Activated CD8-positive, alpha-beta memory T cell treated with anti-CD3 and anti-CD28 coated beads for 24 hours (primary cell): ENCODE data around the gene ASB16.
"Not testable (repeated sequence)": the region's sequence is repeated elsewhere in the genome, so short reads cannot be mapped to it uniquely, and the experiment has no call there.

ENCODE experiments used
- DNase-seq: peaks from one replicate; pipeline ENCODE4 v3.0.0-alpha.2; 2020

The ASB16 gene

DNA sequence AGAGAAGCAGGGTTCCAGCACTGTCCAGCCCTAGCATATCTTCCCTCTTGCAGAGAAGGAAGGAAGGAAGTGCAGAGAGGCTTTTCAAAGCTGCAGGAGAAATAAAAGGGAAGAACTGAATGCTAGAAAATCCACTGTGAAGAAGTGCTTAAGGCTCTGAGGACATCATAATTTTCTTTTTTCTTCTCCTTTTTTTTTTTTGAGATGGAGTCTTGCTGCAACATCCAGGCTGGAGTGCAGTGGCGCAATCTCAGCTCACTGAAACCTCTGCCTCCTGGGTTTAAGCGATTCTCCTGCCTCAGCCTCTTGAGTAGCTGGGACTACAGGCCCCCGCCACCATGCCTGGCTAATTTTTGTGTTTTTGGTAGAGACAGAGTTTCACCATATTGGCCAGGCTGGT, 21.4 kb upstream of the ASB16 start:
- not testable (repeated sequence) for DNase-seq

DNA sequence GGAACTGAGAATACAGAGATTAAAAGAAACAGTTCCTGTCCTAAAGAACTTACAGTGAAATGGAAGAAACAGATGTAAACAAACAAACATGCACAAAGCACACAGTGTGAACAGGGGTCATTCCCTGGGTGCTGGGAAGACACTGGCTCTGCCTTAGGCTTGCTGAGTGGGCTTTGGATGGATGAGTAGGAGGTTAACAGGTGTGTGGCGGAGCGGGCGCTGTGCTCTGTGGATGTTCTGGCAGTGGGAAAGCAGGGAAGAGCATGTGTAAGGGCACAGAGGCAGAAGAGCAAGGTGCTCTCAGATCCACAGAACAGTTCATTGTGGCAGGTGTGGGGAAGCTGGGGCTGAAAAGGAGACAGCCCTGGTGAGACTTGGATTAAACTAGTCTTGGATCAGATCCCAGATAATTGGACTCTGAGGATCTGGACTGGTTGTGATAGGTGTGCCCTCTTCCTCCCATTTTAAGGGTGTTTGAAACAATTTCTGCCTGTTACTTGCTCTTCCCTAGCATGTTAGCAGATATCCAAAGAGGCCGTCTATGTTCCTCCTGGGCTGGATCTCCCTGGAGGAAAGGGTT, 20.7 kb upstream of the ASB16 start:
- no peak for DNase-seq

DNA sequence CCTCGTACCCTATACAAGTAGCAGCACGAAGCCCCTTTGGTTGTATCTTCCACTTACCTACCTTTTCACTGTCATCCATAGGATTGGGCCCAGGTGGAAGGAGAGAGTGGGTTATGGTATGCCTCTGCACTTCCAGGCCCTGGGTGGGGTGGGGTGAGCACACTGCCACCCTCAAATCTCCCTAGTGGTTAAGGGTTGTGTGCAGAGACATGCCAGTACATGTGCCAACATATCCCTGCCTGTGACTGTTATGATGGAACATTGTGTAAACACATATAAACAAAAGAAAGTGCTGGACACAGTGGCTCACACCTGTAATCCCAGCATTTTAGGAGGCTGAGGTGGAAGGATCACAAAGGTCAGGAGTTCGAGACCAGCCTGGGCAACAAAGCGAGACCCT, 17.6 kb upstream of the ASB16 start:
- no peak for DNase-seq

DNA sequence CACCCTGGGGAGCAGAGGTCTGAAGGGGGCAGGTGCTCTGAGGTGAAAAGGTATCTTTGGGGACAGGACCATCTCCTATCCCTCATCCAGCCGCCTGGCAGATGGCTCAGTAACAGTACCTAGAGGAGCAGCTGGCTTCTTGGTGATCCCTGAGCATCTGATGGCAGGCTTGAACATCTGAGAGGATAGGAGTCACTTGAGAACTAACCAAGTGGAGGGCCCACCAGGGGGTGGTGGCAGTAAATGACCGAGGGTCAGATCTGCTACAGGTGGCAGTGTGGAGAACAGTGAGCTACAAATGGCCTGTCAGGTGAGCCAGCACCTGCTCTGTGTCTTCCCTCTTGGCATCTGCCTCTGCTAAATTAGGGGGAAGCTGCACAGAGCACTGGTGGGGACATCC, 15.0 kb upstream of the ASB16 start:
- DNase-seq, result no peak

DNA sequence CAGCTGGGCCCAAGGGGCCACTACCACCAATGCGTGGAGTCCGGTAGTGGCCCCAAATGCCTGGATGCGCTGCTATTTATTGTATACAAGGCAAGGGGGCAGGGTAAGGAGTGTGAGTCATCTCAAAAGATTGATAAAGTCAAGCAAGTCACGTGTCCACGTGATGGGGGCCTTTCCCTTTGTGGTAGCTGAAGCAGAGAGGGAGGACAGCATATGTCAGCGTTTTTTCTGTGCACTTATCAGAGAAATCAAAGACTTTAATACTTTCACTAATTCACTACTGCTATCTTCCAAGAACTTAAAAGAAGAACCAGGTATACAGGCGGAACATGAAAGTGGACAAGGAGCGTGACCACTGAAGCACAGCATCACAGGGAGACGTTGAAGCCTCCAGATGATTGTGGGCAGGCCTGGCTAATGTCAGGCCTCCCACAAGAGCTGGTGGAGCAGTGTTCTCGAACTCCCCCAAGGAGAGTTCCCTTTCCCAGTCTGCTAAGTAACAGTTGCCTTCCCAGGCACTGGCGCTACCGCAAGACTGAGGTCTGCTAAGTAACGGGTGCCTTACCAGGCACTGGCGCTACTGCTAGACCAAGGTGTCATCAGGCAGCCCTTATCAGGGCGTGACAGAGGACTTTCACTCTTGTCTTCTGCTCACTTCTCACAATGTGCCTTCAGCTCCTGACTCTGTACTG, 10.8 kb upstream of the ASB16 start:
- DNase-seq, result no peak

DNA sequence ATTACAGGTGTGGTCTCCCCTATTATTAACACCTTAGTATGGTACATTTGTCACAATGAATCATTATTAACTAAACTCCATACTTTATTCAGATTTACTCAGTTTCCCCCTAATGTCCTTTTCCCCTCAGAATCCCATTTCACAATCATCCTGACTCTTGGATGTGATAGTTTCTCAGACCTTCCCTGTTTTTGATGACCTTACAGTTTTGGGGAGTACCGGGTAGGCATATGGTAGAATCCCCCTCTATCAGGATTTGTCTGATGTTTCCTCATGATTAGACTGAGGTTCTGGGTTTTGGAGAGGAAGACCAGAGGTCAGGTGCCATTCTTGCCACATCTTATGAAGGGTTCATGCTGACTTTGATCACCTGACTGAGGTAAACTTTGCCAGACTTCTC, 6.0 kb upstream of the ASB16 start:
- DNase-seq, result no peak

DNA sequence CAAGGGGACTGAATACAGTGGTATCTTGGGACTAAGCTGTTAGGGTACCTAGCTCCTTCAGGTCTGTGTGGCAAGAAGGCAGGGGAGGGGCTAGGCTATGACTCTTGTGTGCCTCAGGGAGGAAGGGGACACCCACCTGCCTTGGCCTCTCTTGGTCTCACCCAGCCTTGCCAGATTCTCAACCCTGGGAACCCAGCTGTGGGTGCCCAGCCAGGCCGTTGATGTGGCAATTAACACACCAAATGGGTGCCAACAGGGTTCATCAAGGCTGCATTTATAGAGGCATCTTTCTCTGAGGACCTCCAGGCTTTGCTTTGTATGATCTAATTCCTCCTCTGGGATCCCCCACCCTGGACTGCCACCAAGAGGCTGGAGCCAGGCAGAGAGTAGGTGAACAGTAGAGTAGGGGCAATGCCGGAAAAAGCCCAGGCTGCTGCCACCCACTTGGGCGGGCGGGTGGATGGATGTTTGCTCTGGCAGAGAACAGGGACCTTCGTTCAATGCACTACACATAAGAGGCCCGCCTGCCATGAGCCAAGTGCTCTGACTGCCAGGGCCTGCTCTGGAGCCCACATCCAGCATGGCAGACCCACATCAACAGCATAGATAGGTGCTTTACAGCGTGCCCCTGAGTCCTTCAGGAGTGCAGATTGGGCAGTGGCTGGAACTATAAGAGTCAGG, 3.2 kb upstream of the ASB16 start:
- DNase-seq, result no peak

DNA sequence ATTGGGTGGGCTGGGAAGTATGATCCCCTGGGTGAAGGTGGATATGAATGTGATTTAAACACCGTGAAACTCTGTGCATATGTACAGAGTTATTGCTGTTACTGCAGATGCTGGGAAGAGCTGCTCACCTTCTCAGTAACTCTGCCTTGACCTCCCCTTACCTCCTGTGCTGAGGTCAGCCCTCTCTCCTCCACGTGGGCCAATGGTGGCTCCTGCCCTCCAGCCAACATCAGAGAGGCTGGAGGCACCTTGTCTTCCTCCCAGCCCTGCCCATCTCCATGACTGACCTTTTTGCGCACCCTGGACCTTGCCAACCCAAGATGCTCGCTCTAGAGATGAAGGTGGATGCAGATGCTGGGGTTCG, 387 bp upstream of the ASB16 start:
- no peak for DNase-seq

DNA sequence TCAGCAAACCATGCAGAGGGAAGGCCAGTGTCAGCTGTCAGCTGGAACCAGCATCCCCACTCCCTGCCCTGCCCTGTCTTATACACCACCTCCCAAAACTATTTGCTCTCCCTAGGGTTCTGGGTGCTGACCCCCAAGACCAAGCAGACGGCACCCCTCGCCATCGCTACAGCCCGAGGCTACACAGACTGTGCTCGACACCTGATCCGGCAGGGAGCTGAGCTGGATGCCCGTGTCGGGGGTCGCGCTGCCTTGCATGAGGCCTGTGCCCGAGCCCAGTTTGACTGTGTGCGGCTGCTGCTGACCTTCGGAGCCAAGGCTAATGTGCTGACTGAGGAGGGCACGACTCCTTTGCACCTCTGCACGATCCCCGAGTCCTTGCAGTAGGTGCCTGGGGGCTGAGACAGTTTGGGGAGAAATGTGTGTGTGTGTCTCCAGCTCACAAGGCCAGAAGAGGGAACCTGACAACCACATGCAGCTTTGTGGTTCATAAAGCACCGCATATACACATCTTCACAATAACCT, 1.5 kb downstream of the ASB16 start:
- no peak for DNase-seq

DNA sequence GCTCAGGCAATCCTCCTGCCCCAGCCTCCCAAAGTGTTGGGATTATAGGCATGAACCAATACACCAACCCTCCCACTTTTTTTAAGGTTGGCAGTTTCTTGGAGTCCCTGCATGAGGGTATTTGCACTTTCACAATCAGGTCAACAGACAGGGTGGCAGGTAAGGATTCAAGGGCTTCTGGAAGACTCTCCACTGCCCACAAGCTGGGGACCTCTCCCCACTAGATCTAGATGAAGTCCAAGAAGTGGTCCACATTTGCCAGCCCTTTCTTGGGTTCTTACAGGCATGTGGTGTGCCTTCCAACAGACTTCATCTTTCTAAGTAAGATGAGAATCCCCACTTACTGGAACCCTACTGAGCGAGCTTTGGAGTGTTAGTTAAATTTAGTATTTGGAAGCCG, 3.9 kb downstream of the ASB16 start:
- DNase-seq, result no peak

DNA sequence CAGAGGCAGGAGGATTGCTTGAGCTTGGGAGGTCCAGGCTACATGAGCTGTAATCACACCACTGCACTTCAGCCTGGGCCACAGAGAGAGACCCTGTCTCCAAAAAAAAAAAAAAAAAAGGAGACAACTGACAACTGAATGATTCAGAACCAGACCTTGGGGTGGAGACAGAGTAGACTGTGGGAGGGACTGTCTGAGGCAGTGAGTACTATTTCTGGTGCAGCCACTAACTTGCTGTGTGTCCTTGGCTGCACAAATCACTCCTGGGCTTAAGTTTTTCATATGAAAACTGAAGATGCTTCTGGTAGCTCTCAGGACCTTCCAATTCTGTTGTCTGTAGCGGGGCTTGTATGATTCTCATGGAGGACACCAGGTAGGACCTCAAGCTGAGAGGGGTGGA, 5.8 kb downstream of the ASB16 start:
- DNase-seq, result no peak

DNA sequence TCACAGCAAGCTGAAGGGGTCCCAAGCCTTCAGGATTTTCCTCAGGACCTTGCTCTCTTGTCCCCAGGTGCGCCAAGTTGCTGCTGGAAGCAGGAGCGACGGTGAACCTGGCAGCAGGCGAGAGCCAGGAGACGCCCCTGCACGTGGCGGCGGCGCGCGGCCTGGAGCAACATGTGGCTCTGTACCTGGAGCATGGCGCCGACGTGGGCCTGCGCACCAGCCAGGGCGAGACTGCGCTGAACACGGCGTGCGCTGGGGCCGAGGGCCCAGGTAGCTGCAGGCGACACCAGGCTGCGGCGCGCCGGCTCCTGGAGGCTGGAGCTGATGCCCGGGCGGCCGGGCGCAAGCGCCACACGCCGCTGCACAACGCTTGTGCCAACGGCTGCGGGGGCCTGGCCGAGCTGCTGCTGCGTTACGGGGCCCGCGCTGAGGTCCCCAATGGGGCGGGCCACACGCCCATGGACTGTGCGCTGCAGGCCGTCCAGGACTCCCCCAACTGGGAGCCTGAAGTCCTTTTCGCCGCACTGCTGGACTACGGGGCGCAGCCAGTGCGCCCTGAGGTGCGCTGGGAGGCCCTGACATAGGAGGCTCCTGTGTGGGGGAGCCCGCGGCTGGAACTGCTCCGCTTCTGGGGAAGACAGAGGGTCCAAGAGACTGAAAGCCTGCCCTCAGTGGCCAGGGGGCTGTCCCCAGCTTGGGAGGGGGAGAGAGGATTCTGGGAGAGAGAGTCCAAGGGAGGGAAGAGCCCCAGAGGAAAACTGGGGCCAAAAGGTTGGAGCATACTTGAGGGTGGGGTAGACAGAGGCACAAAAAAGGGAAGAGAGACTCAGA, 6.4 kb downstream of the ASB16 start:
- no peak for DNase-seq

DNA sequence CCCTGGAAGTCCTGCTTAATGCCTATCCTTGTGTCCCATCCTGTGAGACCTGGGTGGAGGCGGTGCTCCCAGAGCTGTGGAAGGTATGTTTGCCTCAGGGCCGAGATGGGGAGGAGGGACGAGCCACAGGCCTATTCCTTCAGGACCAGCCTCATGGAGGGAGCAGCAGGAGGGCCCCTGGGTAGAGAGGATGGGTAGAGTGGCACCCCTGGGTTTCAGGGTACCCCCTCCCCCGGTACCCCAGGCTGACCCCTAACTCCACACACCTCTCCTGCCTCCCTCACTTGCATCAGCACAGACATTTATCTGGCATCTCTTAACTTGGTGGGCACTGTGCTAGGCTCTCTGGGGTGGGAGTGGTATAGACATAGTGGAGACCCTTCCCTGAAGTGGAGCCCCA, 7.1 kb downstream of the ASB16 start:
- no peak for DNase-seq

DNA sequence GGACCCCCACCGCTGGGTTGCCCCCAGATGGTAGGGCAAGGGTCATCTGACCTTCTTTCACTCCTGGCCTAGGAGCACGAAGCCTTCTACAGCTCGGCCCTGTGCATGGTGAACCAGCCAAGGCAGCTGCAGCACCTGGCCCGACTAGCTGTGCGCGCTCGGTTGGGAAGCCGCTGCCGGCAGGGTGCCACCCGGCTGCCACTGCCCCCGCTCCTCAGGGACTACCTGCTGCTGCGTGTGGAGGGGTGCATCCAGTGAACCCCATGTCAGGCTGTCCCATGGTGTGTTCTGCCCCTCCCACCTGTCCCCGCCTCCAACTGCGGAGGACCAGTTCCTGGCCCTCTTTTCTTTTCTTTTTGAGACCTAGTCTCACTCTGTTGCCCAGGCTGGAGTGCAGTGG, 7.6 kb downstream of the ASB16 start:
- DNase-seq, result no peak

DNA sequence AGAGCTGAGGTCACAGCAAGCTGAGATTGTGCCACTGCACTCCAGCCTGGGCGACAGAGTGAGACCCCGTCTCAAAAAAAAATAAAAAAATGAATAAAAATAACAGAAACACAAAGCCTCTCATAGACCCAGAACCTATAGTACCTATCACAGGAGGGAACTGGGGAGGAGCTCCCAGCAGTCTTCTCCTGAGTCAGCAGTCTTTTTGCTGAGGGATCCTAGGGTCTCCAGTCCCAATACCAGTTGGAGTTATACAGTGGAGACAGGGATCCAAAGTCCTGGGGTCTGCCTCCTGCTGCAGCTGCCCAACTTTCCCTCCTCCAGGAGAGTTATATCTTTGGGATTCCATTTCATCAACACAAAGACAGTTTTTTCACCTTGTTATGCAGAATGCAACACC, 12.5 kb downstream of the ASB16 start:
- DNase-seq, result no peak

DNA sequence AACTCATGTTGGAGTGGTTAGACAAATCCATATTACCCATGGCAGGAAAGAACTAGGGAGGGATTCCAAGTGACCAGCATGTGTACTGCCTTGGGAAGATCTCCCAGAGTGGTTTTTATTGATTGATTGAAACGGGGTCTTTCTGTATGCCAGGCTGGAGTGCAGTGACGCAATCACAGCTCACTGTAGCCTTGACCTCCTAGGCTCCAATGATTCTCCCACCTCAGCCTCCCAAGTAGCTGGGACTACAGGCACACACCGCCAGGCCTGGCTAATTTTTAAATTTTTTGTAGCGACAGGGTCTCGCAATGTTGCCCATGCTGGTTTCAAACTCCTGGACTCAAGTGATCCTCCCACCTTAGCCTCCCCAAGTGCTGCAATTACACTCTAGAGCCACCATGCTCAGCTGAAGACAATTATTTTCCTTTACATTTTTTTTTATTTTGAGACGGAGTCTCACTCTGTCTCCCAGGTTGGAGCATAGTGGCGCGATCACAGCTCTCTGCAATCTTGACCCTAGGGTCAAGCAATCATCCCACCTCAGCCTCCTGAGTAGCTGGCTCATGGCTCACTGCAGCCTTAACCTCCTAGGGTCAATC, 13.8 kb downstream of the ASB16 start:
- no peak for DNase-seq

DNA sequence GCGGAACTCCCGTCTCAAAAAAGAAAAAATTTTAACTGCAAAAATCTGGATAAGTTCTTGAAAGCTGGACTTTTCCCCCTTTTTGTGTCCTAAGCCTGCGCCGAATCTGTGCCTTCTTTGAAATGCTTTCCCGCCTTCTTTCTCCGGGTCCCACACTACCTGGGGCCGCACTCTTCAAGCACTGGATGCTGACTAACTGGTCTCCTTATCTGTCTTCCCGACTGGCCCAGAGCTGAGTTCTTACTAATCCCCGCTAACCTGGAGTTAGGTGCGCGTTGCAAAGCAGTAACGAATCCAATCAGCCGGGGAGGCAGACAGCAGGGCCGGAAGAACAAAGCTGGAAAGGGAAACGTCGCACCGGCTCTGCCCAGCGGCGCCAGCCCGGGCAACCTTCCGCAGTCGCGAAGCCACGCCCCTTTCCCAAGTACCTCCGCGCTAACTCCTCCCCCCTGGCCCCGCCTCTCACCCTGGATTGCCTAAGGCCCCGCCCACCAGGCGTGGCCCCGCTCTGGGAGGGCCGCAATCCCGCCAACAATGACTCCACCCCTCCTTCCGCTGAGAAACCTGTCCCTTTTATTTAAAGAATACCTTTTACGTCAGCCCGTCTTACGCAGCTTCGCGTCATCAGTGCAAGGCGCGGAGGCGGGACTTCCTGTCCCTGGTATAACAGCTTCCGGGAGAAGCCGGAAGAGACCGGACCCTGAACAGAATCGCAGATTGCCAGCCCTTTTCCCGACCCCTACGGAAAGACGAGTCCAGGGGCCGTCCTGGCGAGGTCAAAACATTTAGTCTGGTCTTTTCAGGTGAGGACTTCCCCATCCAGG, 16.0 kb downstream of the ASB16 start, which contains the start of gene TMUB2:
TMUB2 (plus strand) TSS at position 666 of the 824 bp plus-strand sequence. CDS start 737 bp downstream, outside the sequence.
- DNase-seq, result peak; percentile 100

DNA sequence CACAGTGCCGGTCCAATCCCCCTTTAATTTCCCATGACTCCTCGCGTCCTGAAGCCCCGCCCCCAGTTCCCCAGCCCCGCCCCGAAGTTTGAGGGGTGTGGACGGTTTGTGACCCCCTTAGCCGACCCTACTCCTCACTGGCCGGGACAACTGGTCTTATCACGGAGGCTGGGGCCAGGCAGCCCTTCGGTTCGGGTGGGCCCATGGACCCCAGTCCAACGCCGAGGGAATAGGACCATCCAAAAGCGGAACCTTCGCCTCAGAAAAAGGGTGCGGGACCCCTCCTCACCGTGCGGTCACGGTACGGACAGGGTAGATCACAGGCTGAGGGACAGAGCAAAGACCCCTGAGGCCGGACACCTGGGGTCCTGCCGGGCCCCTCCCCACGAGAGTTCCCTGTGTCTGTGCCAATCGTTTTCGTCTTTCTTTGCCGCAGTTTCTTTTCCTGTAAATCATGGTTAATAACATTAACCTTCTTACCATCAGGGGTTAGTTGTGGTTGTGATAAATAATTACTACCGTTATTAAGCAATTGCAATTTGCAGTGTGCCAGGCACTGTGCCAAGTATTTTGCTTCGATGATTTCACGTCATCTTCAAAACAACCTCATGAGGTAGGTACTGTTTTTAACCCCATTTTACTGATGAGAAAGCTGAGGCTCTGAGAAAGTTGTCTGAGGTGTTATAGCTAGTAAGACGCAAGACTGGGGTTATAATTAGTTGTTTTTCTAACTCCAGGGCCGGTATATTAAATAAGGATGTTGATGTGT, 16.8 kb downstream of the ASB16 start:
- no peak for DNase-seq

DNA sequence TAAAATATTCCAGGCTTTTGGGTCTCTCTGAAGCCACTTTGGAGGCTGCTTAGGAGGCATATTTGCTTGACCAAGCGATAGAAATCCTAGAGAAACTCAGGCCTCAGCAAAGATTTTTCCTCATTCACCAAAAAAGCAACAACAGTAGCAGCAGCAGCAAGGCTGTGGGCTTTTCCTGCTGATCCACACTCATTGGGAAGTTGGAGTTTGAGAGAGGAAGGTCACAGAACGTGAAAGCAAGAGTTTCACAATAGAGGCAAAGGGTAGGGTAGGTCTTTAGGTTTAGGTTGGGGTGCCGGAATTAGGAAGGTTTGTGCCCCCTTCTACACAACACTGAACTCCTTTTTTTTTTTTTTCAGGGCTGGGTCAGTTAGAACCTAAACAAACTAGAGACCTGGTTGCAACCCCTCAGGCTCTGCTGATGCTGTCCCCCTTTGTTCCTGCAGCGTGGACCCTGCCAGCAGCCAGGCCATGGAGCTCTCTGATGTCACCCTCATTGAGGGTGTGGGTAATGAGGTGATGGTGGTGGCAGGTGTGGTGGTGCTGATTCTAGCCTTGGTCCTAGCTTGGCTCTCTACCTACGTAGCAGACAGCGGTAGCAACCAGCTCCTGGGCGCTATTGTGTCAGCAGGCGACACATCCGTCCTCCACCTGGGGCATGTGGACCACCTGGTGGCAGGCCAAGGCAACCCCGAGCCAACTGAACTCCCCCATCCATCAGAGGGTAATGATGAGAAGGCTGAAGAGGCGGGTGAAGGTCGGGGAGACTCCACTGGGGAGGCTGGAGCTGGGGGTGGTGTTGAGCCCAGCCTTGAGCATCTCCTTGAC, 18.3 kb downstream of the ASB16 start:
- no peak for DNase-seq

DNA sequence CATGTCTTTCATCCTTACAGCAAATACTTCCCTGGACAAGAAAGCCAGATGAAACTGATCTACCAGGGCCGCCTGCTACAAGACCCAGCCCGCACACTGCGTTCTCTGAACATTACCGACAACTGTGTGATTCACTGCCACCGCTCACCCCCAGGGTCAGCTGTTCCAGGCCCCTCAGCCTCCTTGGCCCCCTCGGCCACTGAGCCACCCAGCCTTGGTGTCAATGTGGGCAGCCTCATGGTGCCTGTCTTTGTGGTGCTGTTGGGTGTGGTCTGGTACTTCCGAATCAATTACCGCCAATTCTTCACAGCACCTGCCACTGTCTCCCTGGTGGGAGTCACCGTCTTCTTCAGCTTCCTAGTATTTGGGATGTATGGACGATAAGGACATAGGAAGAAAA, 20.0 kb downstream of the ASB16 start:
- DNase-seq, result no peak
